KG1 (cell line): ENCODE measurements around the gene RBM5.

Experiments used
- DNase-seq: peaks from one replicate; lab custom pipeline; 2025; lab: John Stamatoyannopoulos, UW

Gene RBM5

DNA sequence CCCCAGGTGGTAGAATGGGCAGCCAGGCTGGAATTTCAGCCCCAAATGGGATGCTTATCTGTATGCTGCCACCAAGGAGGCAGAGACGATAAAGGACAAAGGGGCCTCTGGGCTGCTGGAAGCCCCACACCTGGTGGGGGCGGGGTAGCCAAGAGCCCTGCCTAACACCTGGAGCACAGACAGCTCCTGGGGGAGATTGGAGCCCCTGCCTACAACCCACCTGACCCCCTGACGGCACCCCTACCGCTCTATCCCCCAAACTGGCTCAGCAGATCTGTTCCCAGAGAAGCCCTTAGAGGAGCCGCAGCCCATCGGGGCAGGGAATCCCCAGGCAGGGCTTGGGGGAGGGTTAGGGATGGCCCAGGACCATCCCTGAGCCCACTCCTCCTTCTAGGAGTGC is 50.6 kb downstream of the RBM5 start:
- DNase-seq, result no peak

- DNase-seq, result no peak
Measured at GRCh38 chr3:50139718-50140423, 51.2 kb downstream of the RBM5 start.

- DNase-seq, result no peak
Measured at GRCh38 chr3:50140990-50141389, 52.3 kb downstream of the RBM5 start.

GRCh38 chr3:50146316-50146901 is 57.7 kb downstream of the RBM5 start:
- no peak for DNase-seq

- no peak for DNase-seq
Measured at GRCh38 chr3:50147016-50147415, 58.3 kb downstream of the RBM5 start.

DNA sequence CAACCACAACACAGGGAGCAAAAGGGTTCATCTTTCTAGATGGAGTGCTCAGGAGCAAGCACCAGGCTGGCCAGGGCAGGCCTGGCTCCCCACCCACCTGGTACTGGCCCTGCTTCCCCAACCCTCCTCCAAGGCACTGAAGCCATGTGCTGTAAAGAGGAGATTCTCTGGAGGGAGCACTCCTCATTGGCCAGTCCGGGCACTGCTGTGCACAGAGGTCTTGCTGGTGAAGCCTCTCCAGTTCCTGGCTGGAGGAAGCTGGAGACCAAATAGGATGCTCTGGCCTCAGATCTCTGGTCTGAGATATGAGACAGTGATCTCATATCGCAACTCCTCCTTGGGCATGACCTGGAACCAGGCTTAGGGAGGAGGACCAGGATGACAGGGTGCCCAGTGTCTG is 58.7 kb downstream of the RBM5 start:
- no peak for DNase-seq

- no peak for DNase-seq
Measured at GRCh38 chr3:50147861-50148260, 59.1 kb downstream of the RBM5 start.

DNA sequence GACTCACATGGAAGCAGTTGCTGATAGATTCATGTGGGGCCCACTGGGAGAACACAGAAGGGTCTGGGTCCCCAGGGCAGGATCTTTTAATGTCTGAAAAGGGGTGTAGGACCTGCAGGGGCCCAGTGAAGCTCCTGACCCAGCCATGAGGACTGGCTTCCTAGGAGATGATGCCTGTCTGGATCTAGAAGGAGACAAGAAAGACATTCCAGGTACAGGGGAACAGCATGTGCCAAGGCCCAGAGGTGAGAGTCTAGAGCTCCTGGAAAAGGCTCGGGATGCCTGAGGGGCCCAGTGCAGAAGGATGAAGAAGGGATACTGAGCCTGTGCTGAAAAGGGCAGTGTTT is 61.7 kb downstream of the RBM5 start:
- DNase-seq, result no peak

- DNase-seq, result no peak
Measured at GRCh38 chr3:50150863-50151686, 62.4 kb downstream of the RBM5 start.

GRCh38 chr3:50151728-50152127 is 63.0 kb downstream of the RBM5 start:
- no peak for DNase-seq

DNA sequence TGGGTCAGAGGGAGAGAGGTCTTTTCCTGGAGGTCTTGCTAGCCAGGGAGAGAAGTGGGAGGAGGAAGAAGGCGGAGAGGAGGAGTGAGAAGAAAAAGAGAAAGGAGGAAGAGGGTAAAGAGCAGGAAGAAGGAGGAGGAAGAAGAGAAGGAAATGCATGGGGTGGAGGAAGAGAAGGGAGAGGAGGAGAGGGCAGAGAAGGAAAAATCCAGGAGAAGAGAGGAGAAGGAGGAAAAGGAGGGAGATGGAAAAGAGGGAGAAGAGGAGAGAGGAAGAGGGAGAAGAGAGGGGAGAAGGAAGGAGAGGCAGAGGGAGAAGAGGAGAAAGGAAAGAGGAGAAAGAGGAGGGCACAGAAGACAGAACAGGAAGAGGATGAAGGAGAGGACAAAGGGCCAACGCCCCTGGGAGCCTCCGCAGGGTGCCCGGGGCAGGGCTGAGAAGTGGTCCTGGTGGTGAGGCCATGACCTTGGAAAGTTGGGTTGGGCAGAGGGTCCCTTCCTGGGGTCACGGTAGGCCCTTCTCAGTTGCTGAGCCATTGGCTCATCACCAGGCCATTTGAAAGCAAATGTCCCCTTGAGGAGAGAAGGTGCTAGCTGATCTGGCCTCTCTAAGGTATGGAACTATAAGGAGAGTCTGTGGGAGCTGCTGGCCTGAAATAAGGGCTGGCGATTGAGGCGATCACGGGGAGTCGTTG is 65.2 kb downstream of the RBM5 start:
- DNase-seq, result no peak

DNA sequence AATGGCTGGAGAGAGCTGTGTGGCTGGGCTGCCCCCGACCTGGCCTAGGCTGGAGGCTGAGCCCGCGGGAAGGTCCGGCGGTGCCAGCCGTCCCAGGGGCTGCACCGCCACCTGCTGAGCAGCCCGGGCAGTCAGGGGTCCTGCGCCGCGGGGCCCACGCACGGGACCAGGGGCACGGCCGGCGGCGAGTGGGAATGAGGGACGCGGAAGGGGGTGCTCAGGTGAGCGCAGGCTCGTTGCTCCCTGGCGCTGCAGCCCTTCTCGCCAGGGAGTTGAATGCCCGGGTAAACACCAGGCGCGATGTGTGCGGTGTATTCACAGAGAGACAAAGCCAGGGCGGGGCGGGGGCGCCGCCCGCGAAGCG is 65.7 kb downstream of the RBM5 start:
- DNase-seq, result no peak

DNA sequence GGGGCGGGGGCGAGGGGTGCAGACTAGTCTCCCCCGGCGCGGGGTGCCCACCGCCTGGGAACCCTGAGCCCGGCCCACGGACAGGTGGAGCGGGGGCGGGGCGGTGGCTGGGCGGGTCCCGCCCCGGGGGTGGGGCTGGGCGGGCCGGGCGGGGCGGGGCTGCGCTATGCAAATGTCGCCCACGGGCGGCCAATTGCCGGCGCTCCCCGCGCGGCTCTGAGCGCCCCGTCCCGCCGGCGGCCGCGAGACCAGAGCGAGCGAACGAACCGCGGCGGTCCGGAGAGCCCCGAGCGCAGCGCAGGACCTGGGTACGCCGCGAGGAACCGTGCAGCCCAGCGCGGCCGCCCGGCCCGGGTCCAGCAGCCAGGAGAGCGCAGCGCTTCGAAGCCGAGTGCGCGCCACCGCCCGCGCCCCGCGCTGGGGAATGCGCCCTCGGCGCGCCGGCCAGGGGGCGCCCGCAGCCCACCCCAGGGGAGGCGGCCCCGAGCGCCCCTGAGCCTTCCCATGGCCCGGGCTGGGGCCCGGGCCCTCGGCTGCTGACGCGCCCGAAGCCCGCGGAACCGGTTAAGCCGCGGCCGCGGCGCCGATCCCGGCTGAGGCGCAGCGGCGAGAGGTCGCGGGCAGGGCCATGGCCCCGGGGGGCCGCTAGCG is 66.2 kb downstream of the RBM5 start, which contains the start of gene SEMA3F:
Gene SEMA3F (plus strand): TSS at position 485 of the 651 bp plus-strand sequence. CDS start 4,299 bp downstream, outside the sequence.
- peak; percentile 49 for DNase-seq

GRCh38 chr3:50155491-50155878 is 66.8 kb downstream of the RBM5 start:
- DNase-seq, result no peak

DNA sequence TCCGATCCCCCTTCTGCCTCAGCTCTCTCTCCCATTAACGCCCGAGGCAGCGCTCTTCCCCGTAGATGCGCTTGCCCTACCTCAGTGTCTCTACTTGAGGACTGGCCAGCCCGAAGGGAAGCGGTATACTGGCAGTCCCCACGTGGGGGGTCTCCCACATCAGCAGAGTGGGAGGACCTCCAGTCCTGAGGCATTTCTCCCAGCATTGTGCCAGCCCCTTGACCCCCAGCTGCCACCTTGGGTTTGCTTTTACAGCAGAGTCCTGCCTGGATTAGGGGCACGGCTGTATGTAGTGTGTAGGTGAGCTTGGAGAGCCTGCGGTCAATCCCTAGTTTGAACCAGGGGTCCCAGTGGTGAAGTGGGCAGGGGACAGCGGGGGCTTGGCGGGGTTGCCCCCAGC is 67.2 kb downstream of the RBM5 start:
- no peak for DNase-seq

DNA sequence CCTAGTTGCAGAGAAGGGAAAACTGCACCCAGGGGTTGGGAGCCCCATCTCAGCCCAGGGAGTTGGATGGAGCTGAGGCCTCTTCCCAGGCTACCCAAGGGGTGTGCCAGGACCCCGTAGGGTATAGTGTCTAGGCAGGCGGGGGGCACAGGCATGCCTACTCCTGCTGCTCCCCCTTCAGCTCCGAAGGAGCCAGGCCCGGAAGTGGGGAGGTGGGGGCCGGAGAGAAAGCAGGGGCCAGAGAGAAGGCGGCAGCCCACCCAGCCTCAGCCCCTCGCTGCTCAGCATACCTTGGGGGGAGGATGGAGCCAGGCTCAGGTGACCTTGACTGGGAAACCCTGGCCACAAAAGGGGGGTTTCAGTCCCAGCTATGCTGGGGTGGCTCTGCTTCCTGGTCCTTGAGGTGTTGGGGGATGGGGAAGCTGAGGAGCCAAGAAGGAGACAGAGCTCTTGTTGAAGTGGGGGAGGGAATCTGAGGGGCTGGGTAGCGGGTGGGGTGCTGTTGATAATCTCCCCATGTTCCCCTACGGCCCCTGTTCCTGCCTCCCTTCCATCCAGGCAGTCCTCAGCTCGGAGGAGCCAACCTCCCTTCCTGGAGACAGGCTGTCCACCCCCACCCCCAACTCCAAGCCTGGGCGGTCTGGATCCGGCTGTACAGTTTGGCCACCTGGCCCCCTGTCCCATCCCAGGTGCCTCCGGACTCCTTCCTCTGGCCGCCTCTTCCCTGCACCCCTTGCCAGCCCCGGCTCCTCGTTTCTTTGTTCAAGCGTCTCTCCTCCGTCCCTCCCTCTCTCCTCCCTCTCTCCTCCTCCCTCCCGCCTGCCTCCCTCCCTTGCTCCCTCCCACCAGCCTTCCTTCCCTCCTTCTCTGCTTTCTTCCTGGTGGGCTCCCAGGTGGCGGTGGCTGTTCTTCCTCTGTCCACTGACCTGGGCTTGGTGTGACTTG is 68.1 kb downstream of the RBM5 start:
- no peak for DNase-seq

GRCh38 chr3:50157827-50158529 is 69.3 kb downstream of the RBM5 start:
- DNase-seq, result no peak

DNA sequence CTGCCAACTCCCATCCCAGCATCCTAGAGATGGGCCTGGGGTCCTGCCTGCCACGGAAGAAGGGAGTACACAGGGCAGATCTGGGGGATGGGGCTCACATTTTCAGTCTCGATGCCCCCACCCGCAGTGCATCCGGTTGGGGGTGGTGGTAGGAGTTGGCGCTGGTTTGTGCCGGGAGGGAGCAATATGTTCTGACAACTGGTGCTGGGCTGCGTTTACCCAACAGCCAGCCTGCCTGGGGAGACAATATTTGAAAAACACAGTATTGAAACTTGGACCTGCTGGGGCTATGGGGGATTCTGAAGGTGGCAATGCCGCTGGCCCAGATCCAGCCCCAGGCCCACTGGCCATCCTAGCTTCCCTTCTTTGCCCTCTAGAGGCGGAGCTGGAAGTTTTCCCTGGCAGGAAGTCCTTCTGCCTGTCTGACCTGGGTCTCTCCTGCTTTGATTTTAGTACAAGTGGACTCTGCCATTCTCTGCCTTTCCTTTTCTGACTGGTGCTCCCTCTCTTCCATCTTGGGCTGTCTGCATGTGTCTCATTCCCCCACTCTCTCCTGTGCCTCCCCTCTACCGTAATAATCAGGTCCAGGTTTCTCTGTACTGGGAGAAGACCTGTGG is 69.9 kb downstream of the RBM5 start:
- DNase-seq, result no peak

GRCh38 chr3:50160561-50160983 is 71.9 kb downstream of the RBM5 start:
- DNase-seq, result no peak

DNA sequence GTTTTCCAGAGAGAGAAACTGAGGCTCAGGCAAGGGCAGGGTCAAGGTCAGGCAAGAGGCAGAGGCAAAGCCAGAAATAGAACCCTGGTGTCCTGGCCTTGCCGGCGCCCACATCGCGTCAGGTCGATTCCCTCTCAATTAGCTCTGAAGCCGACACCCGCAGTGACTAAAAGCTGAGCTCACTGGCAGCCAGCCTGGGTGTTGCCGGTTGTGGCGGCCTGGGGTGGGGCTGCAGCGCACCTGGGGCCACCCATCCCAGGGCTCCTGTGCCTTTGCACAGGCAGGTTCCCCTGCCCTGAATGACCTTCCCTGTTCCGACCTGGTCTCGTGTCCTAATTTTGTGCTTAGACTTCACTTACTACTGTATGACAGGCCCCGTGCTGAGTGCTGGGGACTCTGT is 72.6 kb downstream of the RBM5 start:
- no peak for DNase-seq
